HG03135 (cell line): ENCODE results near the gene MYCBP2.

ENCODE experiments used
- ATAC-seq: cut with Tn5 transposase; IDR thresholded peaks from one replicate; pipeline ENCODE4 v1.9.1; 2021; ENCODE audit warnings: mild to moderate bottlenecking, moderate library complexity; ENCODE audit not compliant: unreplicated experiment

The MYCBP2 gene

DNA sequence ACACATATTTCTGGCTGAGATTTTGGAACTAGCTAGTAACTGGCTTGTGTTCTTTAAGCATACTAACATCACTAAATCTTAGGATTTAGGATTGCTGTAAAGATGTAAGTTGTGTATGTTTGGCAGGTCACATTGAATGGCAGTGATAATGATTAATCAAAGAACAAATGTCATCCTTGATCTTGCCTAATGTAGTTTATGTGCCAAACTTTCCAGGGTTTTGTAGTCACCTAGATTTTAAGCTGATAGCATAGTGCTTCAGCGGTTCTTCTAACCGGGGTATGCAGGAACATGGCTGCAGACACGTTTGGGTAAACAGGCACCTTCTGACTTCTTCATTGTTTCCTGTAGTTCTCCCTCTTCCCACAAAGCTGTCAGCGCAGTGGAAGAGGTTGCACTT lies 325.4 kb downstream of the MYCBP2 start:
- no peak for ATAC-seq

DNA sequence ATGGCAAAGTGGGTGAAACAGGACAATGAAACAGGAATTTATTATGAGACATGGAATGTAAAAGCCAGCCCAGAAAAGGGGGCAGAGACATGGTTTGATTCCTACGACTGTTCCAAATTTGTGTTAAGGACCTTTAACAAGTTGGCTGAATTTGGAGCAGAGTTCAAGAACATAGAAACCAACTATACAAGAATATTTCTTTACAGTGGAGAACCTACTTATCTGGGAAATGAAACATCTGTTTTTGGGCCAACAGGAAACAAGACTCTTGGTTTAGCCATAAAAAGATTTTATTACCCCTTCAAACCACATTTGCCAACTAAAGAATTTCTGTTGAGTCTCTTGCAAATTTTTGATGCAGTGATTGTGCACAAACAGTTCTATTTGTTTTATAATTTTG lies 326.4 kb downstream of the MYCBP2 start:
- ATAC-seq, result no peak
